Measurements from ENCODE around the gene ANKRD17. TPM values are rescaled to one million over a fixed set of nuclear protein-coding genes. Genes with fewer than 3 reads are reported as not detected.

ANKRD17 gene
- total RNA-seq, 1 experiment from 2014 or later, result 54.6 TPM

GRCh38 chr4:73224886-73225285 lies 33.7 kb downstream of the ANKRD17 start:
- H3K4me3 Mint-ChIP-seq (ENCODE audit: low read depth, unreplicated experiment), result no peak overlapping the region
- no peaks in the 10 kb centered on the region for H3K9me3 Mint-ChIP-seq (ENCODE audit: low read depth, unreplicated experiment)
- TF ChIP-seq CTCF (IDR thresholded peaks at IDR 0.05; ENCODE audit: unreplicated experiment), result no peak
- intact Hi-C loops (cut with micrococcal nuclease; ENCODE audit: unreplicated experiment), result no loop called here
- BruUV-seq (replicated peaks), result no TSS peak
- H3K36me3 Mint-ChIP-seq (ENCODE audit: insufficient read depth, unreplicated experiment), result no peaks in the 10 kb centered on the region
- no peak for DNase-seq
- H3K27ac Mint-ChIP-seq (ENCODE audit: unreplicated experiment), result no peak overlapping the region
- H3K27me3 Mint-ChIP-seq (ENCODE audit: unreplicated experiment), result no peaks in the 10 kb centered on the region
- CTCF ChIA-PET, result no interaction called here
- no peaks in the 10 kb centered on the region for H3K4me1 Mint-ChIP-seq (ENCODE audit: low read depth, unreplicated experiment)

- no peak for DNase-seq
- CTCF ChIA-PET, result no interaction called here
These were observed 35.3 kb downstream of the ANKRD17 start for GRCh38 chr4:73223258-73223650.

GRCh38 chr4:73222466-73223257 lies 35.9 kb downstream of the ANKRD17 start:
- Mint-ChIP-seq H3K4me1 (ENCODE audit: low read depth, unreplicated experiment) (no peaks in the 10 kb centered on the region), H3K27ac (ENCODE audit: unreplicated experiment) (no peak overlapping the region), H3K9me3 (ENCODE audit: low read depth, unreplicated experiment) (no peaks in the 10 kb centered on the region), H3K27me3 (ENCODE audit: unreplicated experiment) (no peaks in the 10 kb centered on the region), H3K4me3 (ENCODE audit: low read depth, unreplicated experiment) (no peak overlapping the region), H3K36me3 (ENCODE audit: insufficient read depth, unreplicated experiment) (no peaks in the 10 kb centered on the region)
- TSS peak; percentile 74 for BruUV-seq (replicated peaks)
- CTCF ChIA-PET, result interaction anchor here (0.6 kb wide), 1 partner anchor 22 kb away, joined by 3 read pairs; no protein-coding TSS in a partner anchor
- no peak for TF ChIP-seq CTCF (IDR thresholded peaks at IDR 0.05; ENCODE audit: unreplicated experiment)
- DNase-seq, result peak; percentile 53
- intact Hi-C loops (cut with micrococcal nuclease; ENCODE audit: unreplicated experiment), result no loop called here

More at GRCh38 chr4:73223258-73223650, 35.3 kb downstream of the ANKRD17 start:
- Mint-ChIP-seq H3K4me1 (ENCODE audit: low read depth, unreplicated experiment) (no peaks in the 10 kb centered on the region), H3K9me3 (ENCODE audit: low read depth, unreplicated experiment) (no peaks in the 10 kb centered on the region), H3K27me3 (ENCODE audit: unreplicated experiment) (no peaks in the 10 kb centered on the region), H3K36me3 (ENCODE audit: insufficient read depth, unreplicated experiment) (no peaks in the 10 kb centered on the region), H3K4me3 (ENCODE audit: low read depth, unreplicated experiment) (no peak overlapping the region), H3K27ac (ENCODE audit: unreplicated experiment) (no peak overlapping the region)
- intact Hi-C loops (cut with micrococcal nuclease; ENCODE audit: unreplicated experiment), result no loop called here
- BruUV-seq (replicated peaks), result no TSS peak
- no peak for TF ChIP-seq CTCF (IDR thresholded peaks at IDR 0.05; ENCODE audit: unreplicated experiment)

GRCh38 chr4:73221734-73222133 lies 36.9 kb downstream of the ANKRD17 start:
- Mint-ChIP-seq H3K36me3 (ENCODE audit: insufficient read depth, unreplicated experiment) (no peaks in the 10 kb centered on the region), H3K4me3 (ENCODE audit: low read depth, unreplicated experiment) (peak overlapping the region; percentile 18), H3K9me3 (ENCODE audit: low read depth, unreplicated experiment) (no peaks in the 10 kb centered on the region), H3K27me3 (ENCODE audit: unreplicated experiment) (no peaks in the 10 kb centered on the region), H3K27ac (ENCODE audit: unreplicated experiment) (peak overlapping the region; percentile 19), H3K4me1 (ENCODE audit: low read depth, unreplicated experiment) (no peaks in the 10 kb centered on the region)
- intact Hi-C loops (cut with micrococcal nuclease; ENCODE audit: unreplicated experiment), result no loop called here
- no peak for TF ChIP-seq CTCF (IDR thresholded peaks at IDR 0.05; ENCODE audit: unreplicated experiment)
- CTCF ChIA-PET, result interaction anchor here (0.6 kb wide), 1 partner anchor 21 kb away, joined by 3 read pairs; no protein-coding TSS in a partner anchor
- BruUV-seq (replicated peaks), result no TSS peak
- no peak for DNase-seq
